Measurements from ENCODE around the gene DHCR24. TPM values are rescaled to one million over a fixed set of nuclear protein-coding genes. Genes with fewer than 3 reads are reported as not detected.

The DHCR24 gene
- total and polyA plus RNA-seq, 2 of the 13 experiments (the other 11 are each of a cell fraction or from before 2014, with no cell fraction given): 374 to 448 TPM

DNA sequence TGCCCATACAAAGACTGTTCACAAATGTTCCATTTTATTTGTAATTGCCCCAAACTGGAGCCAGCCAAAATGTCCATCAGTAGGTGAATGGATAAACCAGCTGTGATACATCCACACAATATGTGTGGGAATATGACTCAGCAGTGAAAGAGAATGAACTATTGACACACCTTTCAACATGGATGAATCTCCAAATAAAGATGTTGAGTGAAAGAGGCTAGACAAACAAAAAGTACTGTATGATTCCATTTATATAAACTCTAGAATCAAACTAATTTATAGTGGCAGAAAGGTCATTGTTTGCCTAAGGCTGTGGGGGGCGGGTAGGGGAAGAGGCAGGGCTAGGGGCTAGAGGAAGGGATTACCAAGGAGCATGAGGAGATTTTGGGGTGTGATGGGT, 4.5 kb downstream of the DHCR24 start (continued):
- no peak for TF ChIP-seq ZNF724P (CRISPR knock-in tag; IDR thresholded peaks at IDR 0.05; ENCODE audit: borderline replicate concordance)
- no peak for TF ChIP-seq NRL (CRISPR knock-in tag; IDR thresholded peaks at IDR 0.05; ENCODE audit: borderline replicate concordance)
- TF ChIP-seq NR2F6 (IDR thresholded peaks at IDR 0.05): no peak
- no peak for TF ChIP-seq NR2F6 (CRISPR knock-in tag; IDR thresholded peaks at IDR 0.05)
- no peak for TF ChIP-seq ZNF501 (CRISPR knock-in tag; IDR thresholded peaks at IDR 0.05)
- peak; percentile 37; the same call in 1 of the 2 replicates for TF ChIP-seq POLR2AphosphoS5 (IDR thresholded peaks at IDR 0.05; ENCODE audit: low read depth, low read length)
- TF ChIP-seq ZNF777 (CRISPR knock-in tag; IDR thresholded peaks at IDR 0.05): no peak
- TF ChIP-seq ZNF446 (CRISPR knock-in tag; IDR thresholded peaks at IDR 0.05): no peak
- TF ChIP-seq ZNF318 (CRISPR knock-in tag; IDR thresholded peaks at IDR 0.05): no peak
- TF ChIP-seq FOXA3 (CRISPR knock-in tag; IDR thresholded peaks at IDR 0.05): peak; percentile 33; the same call in 1 of the 2 replicates
- TF ChIP-seq DMAP1 (CRISPR knock-in tag; IDR thresholded peaks at IDR 0.05): no peak
- no peak for TF ChIP-seq RBM22 (optimal IDR thresholded peaks at IDR 0.05; ENCODE audit: low read length)
- no peak for TF ChIP-seq ZNF143 (CRISPR knock-in tag; IDR thresholded peaks at IDR 0.05)
- no peak for TF ChIP-seq ZNF768 (CRISPR knock-in tag; IDR thresholded peaks at IDR 0.05)
- no peak for TF ChIP-seq ZNF256 (CRISPR knock-in tag; conservative IDR thresholded peaks at IDR 0.05)
- no peak for TF ChIP-seq ZBTB21 (CRISPR knock-in tag; IDR thresholded peaks at IDR 0.05)
- no peak for TF ChIP-seq ZZZ3 (CRISPR knock-in tag; IDR thresholded peaks at IDR 0.05; ENCODE audit: borderline replicate concordance)
- TF ChIP-seq ELF4 (CRISPR knock-in tag; IDR thresholded peaks at IDR 0.05; ENCODE audit: borderline replicate concordance): no peak
- no peak for TF ChIP-seq ZFYVE20 (CRISPR knock-in tag; IDR thresholded peaks at IDR 0.05; ENCODE audit: borderline replicate concordance, low read depth)
- TF ChIP-seq REPIN1 (CRISPR knock-in tag; IDR thresholded peaks at IDR 0.05; ENCODE audit: borderline replicate concordance, low read depth): no peak
- TF ChIP-seq NFIB (CRISPR knock-in tag; IDR thresholded peaks at IDR 0.05; ENCODE audit: borderline replicate concordance): no peak
- TF ChIP-seq ZBTB10 (CRISPR knock-in tag; IDR thresholded peaks at IDR 0.05; ENCODE audit: borderline replicate concordance): no peak
- TF ChIP-seq ZNF274 (CRISPR knock-in tag; IDR thresholded peaks at IDR 0.05): no peak
- TF ChIP-seq ZNF263 (CRISPR knock-in tag; IDR thresholded peaks at IDR 0.05): no peak

Data from HepG2 (cell line).